ENCODE data around the gene ZBTB25.

- no peak for TF ChIP-seq CTCF (conservative IDR thresholded peaks at IDR 0.05 in 1 of 2, IDR thresholded peaks at IDR 0.05 in 1 of 2; ENCODE audit: low read depth in 1 of 2, low read length in 2 of 2)
- TF ChIP-seq EZH2 (IDR thresholded peaks at IDR 0.05; ENCODE audit: low read length, missing control alignments), result no peak
These were observed 59.5 kb downstream of the ZBTB25 start for GRCh38 chr14:64444140-64444539.
